Psoas muscle (tissue), 8 donors: Measurements from ENCODE around the gene NOS1AP. TPM values are rescaled to one million over a fixed set of nuclear protein-coding genes. Genes with fewer than 3 reads are reported as not detected.

Experiments used
- ATAC-seq, 4 donors: fragments of 200-7000 bp; cut with Tn5 transposase; one replicate each; pipeline ENCODE4 v1.9.1; 2020; ENCODE audit warnings: moderate library complexity in 3 of 4, mild to moderate bottlenecking in 2 of 4
- DNase-seq, 2 donors: peaks; one replicate each; pipeline ENCODE4 v3.0.0-alpha.2; 2020
- H3K27ac ChIP-seq: fragments of 200-600 bp; one replicate; pipeline ENCODE4 v1.8.0; 2022
- H3K27me3 ChIP-seq, 3 donors: fragments of 200-600 bp in 1 of 3; one replicate each; pipeline versions ENCODE4 v1.6.1 to v1.8.0; 2013 to 2022; ENCODE audit warnings: low read length in 2 of 3, mild to moderate bottlenecking in 2 of 3, moderate library complexity in 1 of 3; ENCODE audit not compliant: insufficient read depth in 3 of 3
- H3K36me3 ChIP-seq, 2 donors: fragments of 200-600 bp in 1 of 2; one replicate each; pipeline versions ENCODE4 v1.6.1 to v1.8.0; 2013 to 2022; ENCODE audit warnings: low read depth in 1 of 2, mild to moderate bottlenecking in 1 of 2, moderate library complexity in 1 of 2; ENCODE audit not compliant: insufficient read depth in 1 of 2
- H3K4me1 ChIP-seq: fragments of 200-600 bp; one replicate; pipeline ENCODE4 v1.8.0; 2022
- H3K4me3 ChIP-seq: fragments of 200-600 bp; one replicate; pipeline ENCODE4 v1.8.0; 2022; ENCODE audit warnings: mild to moderate bottlenecking
- H3K9me3 ChIP-seq: fragments of 200-600 bp; one replicate; pipeline ENCODE4 v1.8.0; 2022
- WGBS, 3 donors: extraction: QIAGEN DNeasy Blood & Tissue Kit; methylation state at CpG; one replicate each; pipeline versions ENCODE4 v1.1.6 to v1.1.7; 2013; 5-methylcytosine and 5-hydroxymethylcytosine counted together
- intact Hi-C, 2 donors: fragments of 100-400 bp; cut with DNase I; formaldehyde crosslinking; loops; one replicate each; pipeline versions ENCODE4 v1.11.0 to v1.14.2; 2022
- polyA plus RNA-seq, 3 donors: library from polyadenylated mRNA; stranded (reverse); fragments of 200-250 nt; gene quantifications; one replicate each; pipeline ENCODE4 v1.2.3, GENCODE V29; 2013
- total RNA-seq, 4 donors: library from RNA; stranded (reverse); fragmentation: NEBNext Ultra II Directional in 2 of 4; extraction: Animal tissue kit (Norgen Biotek cat#: 25700) in 2 of 4; gene quantifications; one replicate each; pipeline versions ENCODE4 v1.2.1 to v1.2.4, GENCODE V29; 2021 to 2023
- TF ChIP-seq, protein P1 (sequence below): fragments of 200-600 bp; IDR thresholded peaks from one replicate; pipeline ENCODE4 v1.8.0; 2022; ENCODE audit warnings: antibody characterized with exemption
- donor health status: healthy with polysubstance abuse.
- donor health status: DM: no; HTN: no; CAD: no; lungs with moderate emphysema.
- donor health status: Bipolar disorder and iron deficiency.
- donor health status: healthy.
- donor health status: DM: yes; HTN: yes; CAD: no.
- donor health status: DM: no; HTN: no; CAD: no.
- donor health status: DM: no; HTN: no; CAD: no.
- donor health status: DM: yes; HTN: yes; CAD: no.

Gene NOS1AP
- total and polyA plus RNA-seq, 7 donors = 0.10 to 0.76 (median 0.18) TPM

DNA sequence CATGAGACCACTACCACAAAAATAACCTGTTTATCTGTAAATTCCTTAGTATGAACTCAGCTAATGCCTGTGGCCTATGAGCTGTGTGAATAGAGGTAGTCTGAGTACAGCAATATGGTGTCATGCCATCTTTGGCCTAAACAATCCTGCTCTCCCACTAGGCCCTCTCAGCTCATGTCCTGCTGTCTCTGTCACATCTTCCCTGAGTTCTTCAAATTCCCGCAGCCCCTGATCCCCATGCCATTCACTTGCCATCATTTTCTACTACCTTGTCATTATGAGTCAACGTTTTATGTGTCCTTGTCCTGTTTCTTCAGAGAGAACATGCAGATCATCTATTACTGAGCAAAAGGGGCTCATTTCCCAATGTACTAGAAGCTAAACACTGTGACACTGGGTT, 181.6 kb downstream of the NOS1AP start:
- 84 to 97% (median 88%) methylated on average over 2 of the region's 2 CpGs for WGBS, 3 donors
- intact Hi-C loops = no loop called here
- ATAC-seq (no peak), DNase-seq (no peak)
- Histone ChIP-seq H3K4me3 (no peak overlapping the region), H3K36me3 (no peaks in the 10 kb centered on the region), H3K27ac (no peak overlapping the region), H3K27me3 (no peaks in the 10 kb centered on the region), H3K4me1 (no peaks in the 10 kb centered on the region), H3K9me3 (no peaks in the 10 kb centered on the region)
- TF ChIP-seq, protein P1, sequence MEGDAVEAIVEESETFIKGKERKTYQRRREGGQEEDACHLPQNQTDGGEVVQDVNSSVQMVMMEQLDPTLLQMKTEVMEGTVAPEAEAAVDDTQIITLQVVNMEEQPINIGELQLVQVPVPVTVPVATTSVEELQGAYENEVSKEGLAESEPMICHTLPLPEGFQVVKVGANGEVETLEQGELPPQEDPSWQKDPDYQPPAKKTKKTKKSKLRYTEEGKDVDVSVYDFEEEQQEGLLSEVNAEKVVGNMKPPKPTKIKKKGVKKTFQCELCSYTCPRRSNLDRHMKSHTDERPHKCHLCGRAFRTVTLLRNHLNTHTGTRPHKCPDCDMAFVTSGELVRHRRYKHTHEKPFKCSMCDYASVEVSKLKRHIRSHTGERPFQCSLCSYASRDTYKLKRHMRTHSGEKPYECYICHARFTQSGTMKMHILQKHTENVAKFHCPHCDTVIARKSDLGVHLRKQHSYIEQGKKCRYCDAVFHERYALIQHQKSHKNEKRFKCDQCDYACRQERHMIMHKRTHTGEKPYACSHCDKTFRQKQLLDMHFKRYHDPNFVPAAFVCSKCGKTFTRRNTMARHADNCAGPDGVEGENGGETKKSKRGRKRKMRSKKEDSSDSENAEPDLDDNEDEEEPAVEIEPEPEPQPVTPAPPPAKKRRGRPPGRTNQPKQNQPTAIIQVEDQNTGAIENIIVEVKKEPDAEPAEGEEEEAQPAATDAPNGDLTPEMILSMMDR = no peak

- no peaks in the 10 kb centered on the region for H3K9me3 ChIP-seq
- no peak overlapping the region for H3K4me3 ChIP-seq
- 74 to 83% (median 77%) methylated on average over 2 of the region's 2 CpGs for WGBS, 3 donors
- H3K27me3 ChIP-seq = no peaks in the 10 kb centered on the region
- H3K4me1 ChIP-seq = no peaks in the 10 kb centered on the region
- ATAC-seq (no peak), DNase-seq (no peak)
- intact Hi-C loops = no loop called here
- H3K36me3 ChIP-seq = no peaks in the 10 kb centered on the region
- H3K27ac ChIP-seq = no peak overlapping the region
- TF ChIP-seq, protein P1 = no peak
Measured at GRCh38 chr1:162252214-162252613, 182.7 kb downstream of the NOS1AP start.

DNA sequence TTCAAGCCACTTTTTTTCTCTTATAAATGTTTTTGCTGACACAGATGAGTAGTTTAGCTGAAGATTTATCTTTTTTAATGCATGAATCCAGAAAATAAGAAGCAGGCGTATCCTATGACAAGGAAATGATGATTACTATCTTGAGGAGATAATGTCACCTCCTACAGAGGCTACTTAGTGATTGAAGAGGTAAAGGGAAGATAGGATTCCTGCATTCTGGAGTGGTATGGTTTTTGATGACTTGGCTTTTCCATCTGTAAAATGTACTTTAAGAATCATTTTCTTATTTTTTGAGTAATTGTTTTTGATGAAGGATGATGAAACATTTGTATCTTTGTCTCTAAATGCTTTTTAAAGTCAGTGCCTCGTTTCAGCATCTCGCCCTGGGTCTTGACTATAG, 184.3 kb downstream of the NOS1AP start:
- Histone ChIP-seq H3K27ac (no peak overlapping the region), H3K36me3 (no peaks in the 10 kb centered on the region), H3K9me3 (no peaks in the 10 kb centered on the region), H3K4me3 (no peak overlapping the region), H3K4me1 (no peaks in the 10 kb centered on the region), H3K27me3 (no peaks in the 10 kb centered on the region)
- intact Hi-C loops = no loop called here
- no peak for ATAC-seq
- DNase-seq = no peak
- TF ChIP-seq, protein P1 = no peak
- 88 to 90% (median 88%) methylated on average over 3 of the region's 3 CpGs for WGBS, 3 donors

DNA sequence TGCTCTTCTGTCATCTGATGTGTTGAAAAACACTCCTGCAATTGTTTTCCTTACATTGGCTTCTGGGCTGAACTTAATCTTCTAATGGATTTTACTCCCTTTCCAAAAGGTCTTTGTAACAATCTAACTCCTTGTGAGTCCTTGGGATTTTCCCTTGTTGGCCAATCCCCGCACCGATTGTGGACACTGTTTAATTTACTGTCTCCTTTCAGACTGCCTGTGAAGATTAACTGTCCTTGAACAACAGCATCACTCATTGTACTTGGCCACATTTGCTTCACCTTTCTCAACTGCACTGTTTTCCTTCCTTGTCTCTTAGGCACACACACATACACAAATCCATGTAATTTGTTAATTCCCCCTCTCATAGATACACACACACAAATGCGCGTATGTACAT, 186.8 kb downstream of the NOS1AP start:
- WGBS, 3 donors = 70 to 78% (median 75%) methylated on average over 4 of the region's 4 CpGs
- ATAC-seq = no peak
- intact Hi-C loops = no loop called here
- no peak overlapping the region for H3K27ac ChIP-seq
- no peaks in the 10 kb centered on the region for H3K36me3 ChIP-seq
- TF ChIP-seq, protein P1 = no peak
- no peak for DNase-seq
- H3K27me3 ChIP-seq = no peaks in the 10 kb centered on the region
- H3K9me3 ChIP-seq = no peaks in the 10 kb centered on the region
- H3K4me1 ChIP-seq = no peaks in the 10 kb centered on the region
- no peak overlapping the region for H3K4me3 ChIP-seq

DNA sequence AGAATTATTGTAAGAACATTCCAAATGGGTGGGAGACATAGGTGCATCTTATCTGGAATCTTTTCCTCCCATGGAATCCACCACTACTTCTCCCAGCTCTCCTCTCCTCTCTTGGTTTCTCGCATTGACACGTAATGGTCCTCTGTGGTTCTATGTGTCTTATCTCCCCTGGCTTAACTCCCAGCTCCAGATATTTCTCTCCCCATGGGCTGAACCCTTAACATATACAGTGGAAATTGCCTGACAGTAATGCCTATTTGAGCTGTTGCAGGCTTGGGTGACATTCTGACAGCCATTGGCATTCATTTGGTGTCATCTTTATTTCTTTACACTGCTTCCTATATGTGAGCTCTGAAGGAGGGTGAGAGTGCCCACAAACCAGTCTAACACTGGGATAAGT, 188.9 kb downstream of the NOS1AP start:
- WGBS, 3 donors = 91 to 96% (median 91%) methylated on average over 2 of the region's 2 CpGs
- intact Hi-C loops = no loop called here
- ATAC-seq (no peak), DNase-seq (no peak)
- H3K4me1 ChIP-seq = no peaks in the 10 kb centered on the region
- no peaks in the 10 kb centered on the region for H3K36me3 ChIP-seq
- no peaks in the 10 kb centered on the region for H3K27me3 ChIP-seq
- no peaks in the 10 kb centered on the region for H3K9me3 ChIP-seq
- no peak overlapping the region for H3K27ac ChIP-seq
- no peak overlapping the region for H3K4me3 ChIP-seq
- TF ChIP-seq, protein P1 = no peak
